ENCODE measurements around the gene C16orf87. TPM values are rescaled to one million over a fixed set of nuclear protein-coding genes. Genes with fewer than 3 reads are reported as not detected.

Gene C16orf87
- total RNA-seq, 1 donor: 9.8 TPM

DNA sequence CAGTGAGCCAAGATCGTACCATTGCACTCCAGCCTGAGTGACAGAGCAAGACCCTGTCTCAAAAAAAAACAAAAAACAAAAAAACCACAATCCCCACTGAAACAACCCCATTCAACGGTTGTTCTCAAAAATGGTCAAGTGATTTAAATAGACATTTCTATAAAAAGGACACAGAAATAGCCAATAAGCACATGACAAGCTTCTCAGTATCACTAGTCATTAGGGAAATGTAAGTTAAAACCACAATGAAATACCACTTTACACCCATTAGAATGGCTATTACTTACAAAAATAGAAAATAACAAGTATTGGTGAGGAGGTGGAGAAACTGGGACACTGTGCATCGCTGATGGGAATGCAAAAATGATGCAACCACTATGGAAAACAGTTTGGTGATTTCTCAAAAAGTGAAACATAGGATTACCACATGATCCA lies 56.2 kb downstream of the C16orf87 start:
- TF ChIP-seq, protein P1, sequence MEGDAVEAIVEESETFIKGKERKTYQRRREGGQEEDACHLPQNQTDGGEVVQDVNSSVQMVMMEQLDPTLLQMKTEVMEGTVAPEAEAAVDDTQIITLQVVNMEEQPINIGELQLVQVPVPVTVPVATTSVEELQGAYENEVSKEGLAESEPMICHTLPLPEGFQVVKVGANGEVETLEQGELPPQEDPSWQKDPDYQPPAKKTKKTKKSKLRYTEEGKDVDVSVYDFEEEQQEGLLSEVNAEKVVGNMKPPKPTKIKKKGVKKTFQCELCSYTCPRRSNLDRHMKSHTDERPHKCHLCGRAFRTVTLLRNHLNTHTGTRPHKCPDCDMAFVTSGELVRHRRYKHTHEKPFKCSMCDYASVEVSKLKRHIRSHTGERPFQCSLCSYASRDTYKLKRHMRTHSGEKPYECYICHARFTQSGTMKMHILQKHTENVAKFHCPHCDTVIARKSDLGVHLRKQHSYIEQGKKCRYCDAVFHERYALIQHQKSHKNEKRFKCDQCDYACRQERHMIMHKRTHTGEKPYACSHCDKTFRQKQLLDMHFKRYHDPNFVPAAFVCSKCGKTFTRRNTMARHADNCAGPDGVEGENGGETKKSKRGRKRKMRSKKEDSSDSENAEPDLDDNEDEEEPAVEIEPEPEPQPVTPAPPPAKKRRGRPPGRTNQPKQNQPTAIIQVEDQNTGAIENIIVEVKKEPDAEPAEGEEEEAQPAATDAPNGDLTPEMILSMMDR (IDR thresholded peaks at IDR 0.05; ENCODE audit: extremely low read depth, low read depth, low read length): no peak
- Histone ChIP-seq H3K9me3 (ENCODE audit: low read depth, low read length) (no peaks in the 10 kb centered on the region), H4K20me1 (ENCODE audit: insufficient read depth, low read length) (no peaks in the 10 kb centered on the region), H2AFZ (ENCODE audit: low read length) (no peak overlapping the region), H3K36me3 (ENCODE audit: insufficient read depth, low read length) (no peaks in the 10 kb centered on the region), H3K27ac (ENCODE audit: low read depth, low read length) (no peak overlapping the region), H3K79me2 (ENCODE audit: insufficient read depth, low read length) (no peaks in the 10 kb centered on the region), H3K4me1 (ENCODE audit: insufficient read depth, low read length) (no peaks in the 10 kb centered on the region), H3K4me3 (ENCODE audit: insufficient read depth, low read length) (no peak overlapping the region), H3K27me3 (ENCODE audit: insufficient read depth, low read length) (no peaks in the 10 kb centered on the region), H3K4me2 (ENCODE audit: insufficient read depth, low read length) (no peak overlapping the region)
- DNase-seq (ENCODE audit: insufficient read length, low spot score, missing footprints): no peak

DNA sequence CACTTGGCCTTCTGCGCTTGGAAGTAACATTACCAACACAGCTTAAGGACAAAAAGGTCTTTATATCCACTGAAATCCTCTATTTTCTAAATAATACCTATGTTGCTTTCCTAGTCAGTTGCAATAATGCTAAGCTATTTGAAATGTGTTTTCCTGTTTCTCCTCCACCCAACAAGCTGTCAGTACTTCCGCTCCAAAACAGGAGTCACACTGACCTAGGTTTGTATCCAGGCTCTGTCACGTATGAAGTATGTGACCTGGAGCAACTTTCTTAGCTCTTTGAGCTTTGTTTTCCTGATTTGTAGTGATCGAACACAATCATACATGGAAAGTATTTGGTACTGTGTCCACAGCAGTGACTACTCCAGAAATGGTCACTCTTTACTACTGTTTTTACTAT lies 58.5 kb downstream of the C16orf87 start:
- no peaks in the 10 kb centered on the region for H3K36me3 ChIP-seq (ENCODE audit: insufficient read depth, low read length)
- DNase-seq (ENCODE audit: insufficient read length, low spot score, missing footprints): no peak
- H3K79me2 ChIP-seq (ENCODE audit: insufficient read depth, low read length): no peaks in the 10 kb centered on the region
- TF ChIP-seq, protein P1 (IDR thresholded peaks at IDR 0.05; ENCODE audit: extremely low read depth, low read depth, low read length): no peak
- H3K27ac ChIP-seq (ENCODE audit: low read depth, low read length): no peak overlapping the region
- no peak overlapping the region for H3K4me3 ChIP-seq (ENCODE audit: insufficient read depth, low read length)
- H3K4me2 ChIP-seq (ENCODE audit: insufficient read depth, low read length): no peak overlapping the region
- H2AFZ ChIP-seq (ENCODE audit: low read length): no peak overlapping the region
- H3K4me1 ChIP-seq (ENCODE audit: insufficient read depth, low read length): no peaks in the 10 kb centered on the region
- H3K27me3 ChIP-seq (ENCODE audit: insufficient read depth, low read length): peaks cover 1% of the 10 kb centered on the region
- H4K20me1 ChIP-seq (ENCODE audit: insufficient read depth, low read length): no peaks in the 10 kb centered on the region
- no peaks in the 10 kb centered on the region for H3K9me3 ChIP-seq (ENCODE audit: low read depth, low read length)

DNA sequence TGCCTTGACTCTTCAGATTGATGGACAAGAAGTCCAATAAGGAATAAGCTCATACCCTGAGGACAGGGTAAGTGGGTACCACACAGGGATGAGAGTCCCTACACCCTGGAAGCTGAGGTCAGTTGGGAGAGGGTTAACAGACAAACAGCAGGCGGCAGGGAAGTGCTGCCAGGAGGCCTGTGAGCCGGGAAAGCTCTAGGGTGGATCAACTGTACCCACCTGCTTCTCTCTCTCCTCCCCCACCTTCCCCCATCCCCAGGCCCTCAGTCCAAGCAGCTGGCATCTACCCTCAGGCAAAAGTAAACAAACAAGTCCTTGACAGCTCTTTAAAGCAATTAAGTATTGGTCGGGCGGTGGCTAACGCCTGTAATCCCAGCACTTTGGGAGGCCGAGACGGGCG lies 62.2 kb downstream of the C16orf87 start:
- Histone ChIP-seq H3K4me2 (ENCODE audit: insufficient read depth, low read length) (no peak overlapping the region), H2AFZ (ENCODE audit: low read length) (no peak overlapping the region), H3K27ac (ENCODE audit: low read depth, low read length) (no peak overlapping the region), H3K4me3 (ENCODE audit: insufficient read depth, low read length) (no peak overlapping the region), H3K9me3 (ENCODE audit: low read depth, low read length) (no peaks in the 10 kb centered on the region), H3K27me3 (ENCODE audit: insufficient read depth, low read length) (peaks cover 3% of the 10 kb centered on the region), H3K36me3 (ENCODE audit: insufficient read depth, low read length) (no peaks in the 10 kb centered on the region), H3K4me1 (ENCODE audit: insufficient read depth, low read length) (no peaks in the 10 kb centered on the region), H3K79me2 (ENCODE audit: insufficient read depth, low read length) (no peaks in the 10 kb centered on the region), H4K20me1 (ENCODE audit: insufficient read depth, low read length) (no peaks in the 10 kb centered on the region)
- TF ChIP-seq, protein P1 (IDR thresholded peaks at IDR 0.05; ENCODE audit: extremely low read depth, low read depth, low read length): no peak
- no peak for DNase-seq (ENCODE audit: insufficient read length, low spot score, missing footprints)

DNA sequence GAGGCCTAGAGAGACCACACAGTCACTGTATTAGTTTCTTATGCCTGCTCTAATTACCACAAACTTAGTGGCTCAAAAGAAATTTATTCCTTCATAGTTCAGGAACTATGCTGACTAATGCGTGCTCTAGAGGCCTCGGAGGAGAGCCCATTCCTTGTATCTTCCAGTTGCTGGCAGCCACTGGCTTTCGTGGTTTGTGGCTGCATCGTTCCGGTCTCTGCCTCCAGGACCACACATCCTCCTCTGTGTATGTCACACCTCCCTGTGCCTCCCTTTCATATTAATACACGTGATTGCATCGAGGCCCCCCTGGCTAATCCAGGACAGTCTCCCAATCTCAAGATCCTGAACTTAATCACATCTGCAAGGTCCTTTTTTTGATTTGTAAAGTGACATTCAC lies 65.9 kb downstream of the C16orf87 start:
- no peak overlapping the region for H3K4me2 ChIP-seq (ENCODE audit: insufficient read depth, low read length)
- no peak for DNase-seq (ENCODE audit: insufficient read length, low spot score, missing footprints)
- TF ChIP-seq, protein P1 (IDR thresholded peaks at IDR 0.05; ENCODE audit: extremely low read depth, low read depth, low read length): no peak
- no peaks in the 10 kb centered on the region for H3K36me3 ChIP-seq (ENCODE audit: insufficient read depth, low read length)
- no peak overlapping the region for H2AFZ ChIP-seq (ENCODE audit: low read length)
- no peaks in the 10 kb centered on the region for H4K20me1 ChIP-seq (ENCODE audit: insufficient read depth, low read length)
- H3K79me2 ChIP-seq (ENCODE audit: insufficient read depth, low read length): no peaks in the 10 kb centered on the region
- peaks cover 12% of the 10 kb centered on the region for H3K27me3 ChIP-seq (ENCODE audit: insufficient read depth, low read length)
- no peak overlapping the region for H3K4me3 ChIP-seq (ENCODE audit: insufficient read depth, low read length)
- H3K9me3 ChIP-seq (ENCODE audit: low read depth, low read length): no peaks in the 10 kb centered on the region
- no peak overlapping the region for H3K27ac ChIP-seq (ENCODE audit: low read depth, low read length)
- H3K4me1 ChIP-seq (ENCODE audit: insufficient read depth, low read length): no peaks in the 10 kb centered on the region
